Mucosa of gallbladder (tissue), 1 donor: ENCODE data around the gene AAMDC. TPM values are rescaled to one million over a fixed set of nuclear protein-coding genes. Genes with fewer than 3 reads are reported as not detected.
"Not testable (repeated sequence)": the region's sequence is repeated elsewhere in the genome, so short reads cannot be mapped to it uniquely, and the experiment has no call there.

ENCODE experiments used
- DNase-seq: peaks from one replicate; pipeline ENCODE4 v3.0.0-alpha.2; 2020; ENCODE audit warnings: low spot score
- total RNA-seq: library from RNA; stranded (reverse); gene quantifications from one replicate; pipeline ENCODE4 v1.2.1, GENCODE V29; 2021
- donor health status: DM: no; HTN: no; CAD: no.

Gene AAMDC
- total RNA-seq, 1 donor from 2014 or later: 23.3 TPM

GRCh38 chr11:77821349-77821851, 456 bp downstream of the AAMDC start:
- peak; percentile 12 for DNase-seq

GRCh38 chr11:77822126-77822525, 1.2 kb downstream of the AAMDC start:
- not testable (repeated sequence) for DNase-seq

GRCh38 chr11:77823775-77824174, 2.8 kb downstream of the AAMDC start:
- DNase-seq: no peak

GRCh38 chr11:77828926-77829325, 8.0 kb downstream of the AAMDC start:
- DNase-seq: no peak

GRCh38 chr11:77833302-77833701, 12.4 kb downstream of the AAMDC start:
- DNase-seq: no peak

- DNase-seq: no peak
Measured at GRCh38 chr11:77842441-77843121, 21.6 kb downstream of the AAMDC start.

GRCh38 chr11:77843700-77844099, 22.8 kb downstream of the AAMDC start:
- not testable (repeated sequence) for DNase-seq

GRCh38 chr11:77851503-77851902, 30.6 kb downstream of the AAMDC start:
- DNase-seq: no peak

- DNase-seq: no peak
Measured at GRCh38 chr11:77854838-77855237, 33.9 kb downstream of the AAMDC start.

- not testable (repeated sequence) for DNase-seq
Measured at GRCh38 chr11:77857906-77858457, 37.0 kb downstream of the AAMDC start.

GRCh38 chr11:77861444-77861843, 40.5 kb downstream of the AAMDC start:
- DNase-seq: not testable (repeated sequence)

GRCh38 chr11:77865805-77866204, 44.9 kb downstream of the AAMDC start:
- DNase-seq: no peak

GRCh38 chr11:77866336-77866735, 45.4 kb downstream of the AAMDC start:
- no peak for DNase-seq

- no peak for DNase-seq
Measured at GRCh38 chr11:77868744-77869143, 47.8 kb downstream of the AAMDC start.

- no peak for DNase-seq
Measured at GRCh38 chr11:77871855-77872254, 50.9 kb downstream of the AAMDC start.

- DNase-seq: no peak
Measured at GRCh38 chr11:77873345-77873744, 52.4 kb downstream of the AAMDC start.

GRCh38 chr11:77874206-77874605, 53.3 kb downstream of the AAMDC start:
- no peak for DNase-seq

GRCh38 chr11:77876045-77876444, 55.1 kb downstream of the AAMDC start:
- no peak for DNase-seq

GRCh38 chr11:77878247-77878646, 57.3 kb downstream of the AAMDC start:
- DNase-seq: not testable (repeated sequence)

- no peak for DNase-seq
Measured at GRCh38 chr11:77879218-77879617, 58.3 kb downstream of the AAMDC start.

GRCh38 chr11:77882396-77882795, 61.5 kb downstream of the AAMDC start:
- no peak for DNase-seq

GRCh38 chr11:77883775-77884174, 62.8 kb downstream of the AAMDC start:
- DNase-seq: no peak

GRCh38 chr11:77884186-77884828, 63.4 kb downstream of the AAMDC start:
- no peak for DNase-seq
